HL-60/S4 treated with phorbol 12-myristate 13-acetate at 8.2 ng/mL for 4 days and 3 days (cell line): ENCODE results near the gene KCNQ1.

Experiments used
- in situ Hi-C: fragments of 300-500 bp; cut with MboI; formaldehyde crosslinking; loops from 2 replicates; pipeline ENCODE4 v1.15.0; 2022; ENCODE audit warnings: low sequenced_read_pairs

Gene KCNQ1

GRCh38 chr11:2670541-2671100, 225.8 kb downstream of the KCNQ1 start:
- in situ Hi-C loops = no loop called here

GRCh38 chr11:2671748-2672147, 226.9 kb downstream of the KCNQ1 start:
- in situ Hi-C loops = no loop called here

- in situ Hi-C loops = no loop called here
These were observed 227.9 kb downstream of the KCNQ1 start for GRCh38 chr11:2672553-2673249.

DNA sequence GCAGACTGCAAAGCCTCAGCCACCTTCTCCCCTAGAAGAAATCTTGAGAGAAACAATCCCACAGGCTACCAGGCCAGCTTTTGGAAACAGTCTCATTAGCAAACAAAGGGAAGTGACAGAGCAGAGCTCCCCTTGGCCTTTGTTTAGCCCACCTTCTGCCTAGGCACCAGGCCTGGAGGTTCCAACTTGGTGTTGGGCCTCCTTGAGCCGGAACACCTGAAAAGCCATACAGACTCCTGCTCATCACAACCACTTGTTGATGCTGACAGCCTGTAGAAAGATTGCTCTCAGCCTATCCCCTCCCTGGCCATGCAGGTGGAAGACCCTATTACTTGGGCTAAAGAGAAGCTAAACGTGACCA, 228.4 kb downstream of the KCNQ1 start:
- in situ Hi-C loops = no loop called here

- in situ Hi-C loops = no loop called here
These were observed 229.2 kb downstream of the KCNQ1 start for GRCh38 chr11:2673871-2674471.

DNA sequence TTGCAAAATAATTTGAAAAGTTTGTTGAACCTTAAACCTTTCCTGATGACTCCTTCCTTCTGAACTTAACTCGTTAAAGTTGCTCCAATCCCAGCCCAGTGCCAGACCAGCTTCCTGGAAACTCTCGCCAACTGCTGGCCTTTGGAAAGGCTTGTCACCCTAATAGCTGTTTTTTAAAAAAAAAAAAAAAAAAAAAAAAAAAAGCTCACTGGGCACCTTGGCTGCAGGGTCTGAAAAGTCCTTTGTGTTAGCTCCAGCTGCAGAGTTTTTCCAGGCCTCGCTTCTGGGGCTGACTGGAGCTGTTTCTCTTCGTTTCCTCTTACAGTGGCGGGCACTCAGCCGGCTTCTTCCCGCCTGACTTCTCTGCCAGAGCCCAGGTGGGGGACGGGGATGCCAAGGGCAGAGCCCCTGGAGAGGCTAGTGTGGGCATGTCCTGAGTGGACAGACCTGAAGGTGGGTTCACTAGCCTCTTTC, 229.9 kb downstream of the KCNQ1 start:
- in situ Hi-C loops = no loop called here

- in situ Hi-C loops = no loop called here
These were observed 230.7 kb downstream of the KCNQ1 start for GRCh38 chr11:2675540-2675939.

DNA sequence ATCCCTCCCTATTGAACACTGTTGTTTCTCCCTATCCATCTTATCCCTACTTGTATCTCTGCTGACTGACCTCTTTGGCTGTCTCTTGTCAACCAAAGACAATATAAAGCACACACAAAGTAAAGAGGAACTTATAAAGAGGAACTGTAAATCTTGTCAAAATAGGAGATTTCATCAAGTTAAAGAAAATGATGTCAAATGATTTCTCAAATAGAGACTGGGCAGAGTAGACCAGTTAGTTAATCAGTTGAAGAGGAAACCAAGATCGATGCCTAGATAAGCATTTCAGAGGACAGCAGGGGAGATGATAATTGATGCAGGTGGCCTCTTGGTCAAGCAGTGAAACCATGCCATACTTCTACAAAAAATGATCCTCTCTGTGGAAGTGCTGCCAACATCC, 232.3 kb downstream of the KCNQ1 start:
- in situ Hi-C loops = no loop called here

GRCh38 chr11:2678396-2678795, 233.6 kb downstream of the KCNQ1 start:
- in situ Hi-C loops = no loop called here

GRCh38 chr11:2679011-2679676, 234.3 kb downstream of the KCNQ1 start:
- in situ Hi-C loops = no loop called here

- in situ Hi-C loops = no loop called here
These were observed 236.8 kb downstream of the KCNQ1 start for GRCh38 chr11:2681408-2682145.

GRCh38 chr11:2683806-2684205, 239.0 kb downstream of the KCNQ1 start:
- in situ Hi-C loops = no loop called here

DNA sequence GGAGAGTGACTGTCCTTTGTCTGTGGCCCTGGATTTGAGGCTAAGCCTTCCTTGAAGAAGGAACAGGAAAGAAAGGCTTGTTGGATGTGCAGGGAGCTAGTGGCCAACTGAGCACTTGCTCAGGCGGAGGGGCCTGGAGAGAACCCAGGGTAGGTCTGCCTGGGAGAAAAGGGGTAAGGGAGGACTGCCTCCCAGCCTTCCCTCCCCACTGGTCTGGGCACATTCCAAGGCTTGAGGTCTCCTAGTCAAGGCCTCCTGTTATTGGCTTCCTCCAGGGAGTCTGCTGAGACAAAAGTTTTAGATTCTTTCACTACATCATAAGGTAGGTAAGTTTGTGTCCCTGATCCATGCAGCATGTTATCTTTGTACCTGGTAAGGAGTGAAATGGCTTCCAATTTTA, 239.8 kb downstream of the KCNQ1 start:
- in situ Hi-C loops = no loop called here

DNA sequence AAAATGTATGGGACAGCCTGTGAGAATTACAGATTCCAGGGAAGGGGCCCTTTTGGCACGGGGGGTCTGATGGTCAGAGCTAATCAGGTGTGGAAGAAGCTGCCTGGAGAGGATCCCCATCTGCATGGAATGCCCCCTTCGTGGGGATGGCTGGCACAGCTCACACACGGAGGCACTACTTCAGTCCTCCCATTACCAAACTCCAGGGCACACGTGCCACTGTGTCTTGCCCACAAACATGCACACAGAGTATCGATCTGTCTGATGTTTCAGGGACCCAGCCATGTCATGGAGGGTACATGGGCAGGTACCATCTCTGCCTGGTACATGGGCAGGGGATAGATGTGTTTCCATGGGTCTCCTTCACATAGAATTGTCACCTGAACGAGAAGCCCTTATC, 240.2 kb downstream of the KCNQ1 start:
- in situ Hi-C loops = no loop called here

- in situ Hi-C loops = no loop called here
These were observed 241.0 kb downstream of the KCNQ1 start for GRCh38 chr11:2685566-2686359.

DNA sequence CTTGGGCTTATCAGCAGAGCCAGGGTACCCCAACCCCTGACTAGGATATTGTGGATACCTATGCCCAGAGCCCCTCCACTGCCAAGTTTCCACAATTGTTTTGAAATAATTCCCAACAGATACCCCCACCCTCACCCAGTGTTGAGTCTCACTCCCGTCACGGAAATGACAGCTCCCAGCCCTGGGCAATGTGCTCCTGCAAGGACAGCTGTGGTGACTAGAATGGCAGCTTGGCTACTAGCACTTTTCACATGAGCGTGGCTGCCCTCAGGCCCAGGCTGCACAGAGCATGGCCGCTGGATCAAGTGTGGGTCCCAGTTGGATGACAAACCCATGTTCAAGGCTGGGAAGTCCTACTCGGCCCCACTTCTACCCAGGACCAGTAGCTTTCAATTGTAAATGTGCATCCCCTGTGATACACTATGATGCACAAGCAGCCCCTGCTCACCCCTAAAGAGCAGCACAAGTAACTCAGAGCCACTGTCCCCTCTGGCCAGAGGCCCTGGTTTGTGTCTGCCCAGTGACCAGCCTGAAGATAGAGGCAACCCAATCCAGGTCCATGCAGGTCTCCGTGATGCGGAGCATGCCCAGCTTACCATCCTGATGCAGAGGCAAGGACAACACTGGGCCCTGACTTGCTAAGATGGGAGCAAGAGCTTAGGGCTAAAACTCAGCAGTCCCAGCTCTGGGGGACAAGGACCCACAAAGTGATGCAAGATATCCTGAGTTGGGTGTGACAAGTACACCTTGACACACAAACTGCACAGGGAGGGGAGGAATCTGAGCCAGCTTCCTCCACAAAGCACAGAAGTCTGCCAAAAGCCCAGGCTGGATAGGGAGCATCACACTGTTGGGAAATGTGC, 241.8 kb downstream of the KCNQ1 start:
- in situ Hi-C loops = no loop called here

DNA sequence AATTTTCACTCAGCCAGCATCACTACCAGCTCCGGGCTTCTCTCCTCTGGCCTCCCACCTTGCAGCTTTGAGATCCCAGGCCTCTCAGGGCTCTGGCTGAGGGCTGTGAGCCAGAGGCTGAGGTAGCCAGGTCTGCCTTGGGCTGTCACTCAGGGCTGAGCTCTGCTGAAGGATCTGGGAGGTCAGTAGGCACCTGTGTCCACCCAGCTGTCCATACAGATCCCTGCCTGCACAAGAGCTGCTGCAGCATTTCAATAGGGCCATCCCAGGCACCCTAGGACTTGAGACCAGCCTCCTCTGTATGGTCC, 242.4 kb downstream of the KCNQ1 start:
- in situ Hi-C loops = no loop called here

DNA sequence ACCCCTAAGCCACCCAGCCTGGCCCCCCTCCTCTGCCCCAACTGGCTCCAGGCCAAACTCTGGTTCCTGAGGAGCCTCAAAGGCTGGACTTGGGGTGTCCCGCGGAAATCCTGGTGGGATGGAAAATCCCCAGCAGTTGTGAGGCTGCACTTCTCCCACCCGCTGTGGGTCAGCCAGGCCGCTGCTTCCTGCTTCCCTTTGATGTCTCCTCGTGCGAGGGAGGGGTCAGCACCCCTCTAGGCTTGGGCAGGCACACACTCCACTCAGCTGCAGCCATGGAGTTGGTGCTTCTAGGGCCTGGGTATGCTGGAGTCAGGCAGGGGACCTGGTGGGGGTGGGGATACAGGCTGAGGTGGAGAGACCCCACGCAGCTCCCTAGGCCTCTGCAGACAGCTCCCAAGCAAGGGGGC, 243.0 kb downstream of the KCNQ1 start:
- in situ Hi-C loops = no loop called here

- in situ Hi-C loops = no loop called here
These were observed 243.8 kb downstream of the KCNQ1 start for GRCh38 chr11:2688381-2689231.
